Thoracic aorta (tissue), 2 donors: Measurements from ENCODE around the gene NELL1. TPM values are rescaled to one million over a fixed set of nuclear protein-coding genes. Genes with fewer than 3 reads are reported as not detected.

ENCODE experiments used
- ATAC-seq: fragments of 150-250 bp; one replicate; pipeline ENCODE4 v1.8.0; 2017; ENCODE audit warnings: low read depth; ENCODE audit not compliant: insufficient number of reproducible peaks, low FRiP score
- DNase-seq: peaks from one replicate; pipeline ENCODE4 v3.0.0-alpha.2; 2020; ENCODE audit warnings: low spot score
- H3K27ac ChIP-seq, 2 donors: fragments of 200-600 bp; sonication (generic); 1 replicate in 1 of 2; 2 replicates in 1 of 2; pipeline ENCODE4 v1.5.1; 2016; ENCODE audit warnings: mild to moderate bottlenecking in 2 of 2, moderate library complexity in 2 of 2
- H3K27me3 ChIP-seq: fragments of 200-600 bp; sonication (generic); replicated peaks from 2 replicates; pipeline ENCODE4 v1.6.0; 2016; ENCODE audit warnings: mild to moderate bottlenecking; ENCODE audit not compliant: insufficient read depth
- H3K36me3 ChIP-seq: fragments of 200-600 bp; sonication (generic); one replicate; pipeline ENCODE4 v1.5.1; 2016
- H3K4me1 ChIP-seq, 2 donors: fragments of 200-600 bp; sonication (generic); 1 replicate in 1 of 2; 2 replicates in 1 of 2; pipeline versions ENCODE4 v1.5.1 to v1.6.0; 2016; ENCODE audit warnings: low read depth in 2 of 2, mild to moderate bottlenecking in 1 of 2; ENCODE audit not compliant: control insufficient read depth in 1 of 2
- H3K4me3 ChIP-seq: fragments of 200-600 bp; sonication (generic); 2 replicates; pipeline ENCODE4 v1.5.1; 2016; ENCODE audit warnings: mild to moderate bottlenecking
- H3K9me3 ChIP-seq: fragments of 200-600 bp; sonication (generic); 2 replicates; pipeline ENCODE4 v1.5.1; 2016
- total RNA-seq, 2 donors: library from RNA; depleted of rRNA; stranded (reverse); fragments of >200 nt; gene quantifications; one replicate each; pipeline versions ENCODE4 v1.1.0 to v1.2.3, GENCODE V29; 2016
- TF ChIP-seq, protein P1 (sequence below): fragments of 200-600 bp; sonication (generic); IDR thresholded peaks from one replicate; pipeline ENCODE4 v1.5.1; 2019; ENCODE audit warnings: antibody characterized with exemption

Gene NELL1
- total RNA-seq, 2 donors from 2014 or later = 0.78 TPM; not detected in 1

DNA sequence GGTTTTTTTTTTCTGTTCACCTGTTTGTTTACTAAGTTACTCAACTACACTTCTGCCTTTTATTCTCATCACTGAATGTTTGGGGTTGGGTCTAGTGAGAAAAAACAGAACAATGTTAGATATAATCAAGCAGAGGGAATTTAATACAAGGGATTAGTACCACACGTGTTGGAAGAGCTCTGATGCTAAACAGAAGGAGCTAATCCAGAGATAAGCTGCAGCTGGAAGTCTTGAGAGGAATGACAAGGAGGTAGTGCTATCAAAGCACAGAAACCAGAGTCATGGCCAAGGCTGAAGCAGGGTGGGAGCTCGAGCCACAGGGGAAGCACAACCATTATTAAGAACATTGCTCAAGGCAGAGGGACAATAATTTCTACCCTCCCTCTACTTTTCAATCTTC, 919.4 kb downstream of the NELL1 start:
- Histone ChIP-seq H3K4me3 (no peak overlapping the region), H3K27me3 (no peaks in the 10 kb centered on the region), H3K27ac (no peak overlapping the region), H3K36me3 (no peaks in the 10 kb centered on the region), H3K9me3 (no peaks in the 10 kb centered on the region), H3K4me1 (no peaks in the 10 kb centered on the region)
- TF ChIP-seq, protein P1, sequence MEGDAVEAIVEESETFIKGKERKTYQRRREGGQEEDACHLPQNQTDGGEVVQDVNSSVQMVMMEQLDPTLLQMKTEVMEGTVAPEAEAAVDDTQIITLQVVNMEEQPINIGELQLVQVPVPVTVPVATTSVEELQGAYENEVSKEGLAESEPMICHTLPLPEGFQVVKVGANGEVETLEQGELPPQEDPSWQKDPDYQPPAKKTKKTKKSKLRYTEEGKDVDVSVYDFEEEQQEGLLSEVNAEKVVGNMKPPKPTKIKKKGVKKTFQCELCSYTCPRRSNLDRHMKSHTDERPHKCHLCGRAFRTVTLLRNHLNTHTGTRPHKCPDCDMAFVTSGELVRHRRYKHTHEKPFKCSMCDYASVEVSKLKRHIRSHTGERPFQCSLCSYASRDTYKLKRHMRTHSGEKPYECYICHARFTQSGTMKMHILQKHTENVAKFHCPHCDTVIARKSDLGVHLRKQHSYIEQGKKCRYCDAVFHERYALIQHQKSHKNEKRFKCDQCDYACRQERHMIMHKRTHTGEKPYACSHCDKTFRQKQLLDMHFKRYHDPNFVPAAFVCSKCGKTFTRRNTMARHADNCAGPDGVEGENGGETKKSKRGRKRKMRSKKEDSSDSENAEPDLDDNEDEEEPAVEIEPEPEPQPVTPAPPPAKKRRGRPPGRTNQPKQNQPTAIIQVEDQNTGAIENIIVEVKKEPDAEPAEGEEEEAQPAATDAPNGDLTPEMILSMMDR = no peak
- no peak for DNase-seq
- no peak for ATAC-seq

DNA sequence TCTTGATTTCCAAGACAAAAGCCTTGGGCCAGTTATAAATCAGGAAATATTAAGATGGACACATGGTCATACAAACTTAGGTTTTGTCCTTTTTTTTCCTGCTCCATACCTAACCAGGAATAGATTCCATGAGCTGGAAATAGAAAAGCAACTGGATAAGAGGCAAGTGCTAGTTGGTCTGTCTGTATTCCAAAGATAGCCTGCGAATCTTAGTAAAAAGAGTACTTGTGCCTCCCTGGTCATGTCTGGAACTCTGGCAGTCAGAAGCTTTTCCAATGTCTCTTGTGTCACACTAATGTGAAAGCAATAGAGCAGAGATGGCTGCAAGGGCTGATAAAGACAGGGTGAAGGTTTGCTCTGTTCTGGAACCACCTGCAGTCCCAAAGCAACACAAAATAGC, 933.3 kb downstream of the NELL1 start:
- no peak overlapping the region for H3K27ac ChIP-seq
- no peak for ATAC-seq
- H3K36me3 ChIP-seq = no peaks in the 10 kb centered on the region
- H3K9me3 ChIP-seq = no peaks in the 10 kb centered on the region
- no peak overlapping the region for H3K4me3 ChIP-seq
- TF ChIP-seq, protein P1 = no peak
- no peaks in the 10 kb centered on the region for H3K4me1 ChIP-seq
- no peak for DNase-seq
- no peaks in the 10 kb centered on the region for H3K27me3 ChIP-seq

DNA sequence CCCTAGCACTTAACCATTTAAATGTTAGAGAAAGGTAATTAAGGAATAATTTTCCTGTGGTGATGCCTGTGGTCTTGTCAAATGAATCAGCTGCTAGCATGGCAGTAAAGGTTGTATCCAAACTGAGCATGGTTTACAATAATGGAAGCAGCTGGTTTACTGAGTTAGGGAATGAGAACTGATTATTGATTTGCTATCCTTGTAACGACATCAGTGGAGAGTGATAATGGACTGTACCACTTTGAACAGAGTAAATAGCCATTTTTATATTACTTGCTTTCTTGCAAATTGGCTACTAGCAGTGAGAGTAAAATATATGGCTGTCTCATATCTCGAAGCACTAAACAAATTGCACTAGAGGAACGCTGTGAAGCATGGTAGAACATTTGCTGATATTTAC, 934.5 kb downstream of the NELL1 start:
- H3K4me3 ChIP-seq = no peak overlapping the region
- no peaks in the 10 kb centered on the region for H3K9me3 ChIP-seq

DNA sequence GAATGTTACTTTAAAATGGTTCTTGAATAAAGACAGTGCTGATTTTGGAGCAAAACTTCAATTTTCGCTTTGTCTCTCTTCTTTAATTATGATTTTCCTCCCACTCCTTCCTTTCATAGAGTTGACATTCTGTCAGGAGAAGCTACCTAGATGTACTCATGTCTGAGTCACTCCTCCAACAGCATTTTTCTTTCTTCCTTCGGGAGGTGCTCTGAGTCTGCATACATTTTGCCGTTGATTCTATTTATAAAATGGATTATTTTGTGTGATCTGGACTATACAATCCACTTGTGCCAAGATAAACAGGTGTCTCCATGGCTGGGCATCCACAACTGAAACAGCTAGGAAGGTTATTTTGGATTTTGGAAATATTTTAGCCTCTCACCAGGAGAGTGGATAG, 935.2 kb downstream of the NELL1 start:
- Histone ChIP-seq H3K36me3 (no peaks in the 10 kb centered on the region), H3K4me3 (no peak overlapping the region), H3K27ac (no peak overlapping the region), H3K27me3 (no peaks in the 10 kb centered on the region), H3K9me3 (no peaks in the 10 kb centered on the region), H3K4me1 (no peaks in the 10 kb centered on the region)
- no peak for DNase-seq
- TF ChIP-seq, protein P1 = no peak
- no peak for ATAC-seq

More for the DNA sequence above, 934.5 kb downstream of the NELL1 start:
- TF ChIP-seq, protein P1 = no peak
- Histone ChIP-seq H3K27me3 (no peaks in the 10 kb centered on the region), H3K36me3 (no peaks in the 10 kb centered on the region), H3K4me1 (no peaks in the 10 kb centered on the region), H3K27ac (no peak overlapping the region)
- DNase-seq (no peak), ATAC-seq (no peak)

DNA sequence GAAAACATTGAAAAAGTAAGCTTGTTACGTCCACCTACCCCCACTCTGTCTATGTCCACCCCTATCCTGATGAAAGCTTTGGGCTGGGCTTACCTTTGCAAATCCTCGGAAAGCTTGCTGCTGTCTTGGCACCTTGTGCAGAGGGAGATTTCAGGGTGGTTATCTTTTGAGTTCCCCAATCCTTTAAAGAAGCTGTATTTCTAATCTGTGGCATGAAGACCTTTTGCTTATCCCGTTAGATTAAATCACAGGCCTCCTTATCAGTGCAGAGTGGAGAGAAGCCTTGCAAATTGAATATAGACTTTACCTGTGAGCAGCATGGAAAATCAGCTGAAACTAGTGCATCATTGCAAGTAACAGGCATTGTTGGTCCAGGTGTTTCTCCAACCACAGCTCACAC, 942.9 kb downstream of the NELL1 start:
- TF ChIP-seq, protein P1 = no peak
- DNase-seq (no peak), ATAC-seq (no peak)
- Histone ChIP-seq H3K9me3 (no peaks in the 10 kb centered on the region), H3K36me3 (no peaks in the 10 kb centered on the region), H3K4me3 (no peak overlapping the region), H3K27ac (no peak overlapping the region), H3K27me3 (no peaks in the 10 kb centered on the region), H3K4me1 (no peaks in the 10 kb centered on the region)
